SK-N-SH (cell line): ENCODE data around the gene SLC13A4. TPM values are rescaled to one million over a fixed set of nuclear protein-coding genes. Genes with fewer than 3 reads are reported as not detected.

ENCODE experiments used
- CTCF ChIA-PET: fragments of 300-600, 350-600 bp; formaldehyde crosslinking; extraction: SDS; loops from one replicate; lab custom pipeline; 2021; lab: Yijun Ruan, JAX
- POLR2A ChIA-PET: fragments of 350-600 bp; sonication (Branson Sonifier 250); formaldehyde crosslinking; extraction: SDS; loops from one replicate; lab custom pipeline; 2020; ENCODE audit warnings: antibody characterized with exemption, inconsistent platforms; lab: Yijun Ruan, JAX
- DNase-seq: peaks from one replicate; pipeline ENCODE4 v3.0.0; 2012
- H2AFZ ChIP-seq: fragments of 200-600 bp; sonication (generic); 2 replicates; pipeline ENCODE4 v1.8.1; 2016; ENCODE audit warnings: antibody characterized with exemption, mild to moderate bottlenecking, low read depth
- H3F3A ChIP-seq: fragments of 200-600 bp; sonication (generic); replicated peaks from 2 replicates; pipeline ENCODE3; 2016; ENCODE audit warnings: antibody characterized with exemption, mild to moderate bottlenecking; ENCODE audit not compliant: insufficient read depth
- H3K27ac ChIP-seq, 2 experiments: fragments of 200-500 bp in 1 of 2; fragments of 200-600 bp in 1 of 2; sonication (Bioruptor generic) in 1 of 2; sonication (generic), shearing (Covaris generic) in 1 of 2; 2 replicates each; pipeline versions ENCODE4 v1.5.1 to v1.6.1; 2014 to 2016; ENCODE audit warnings: low read depth in 2 of 2, inconsistent platforms in 1 of 2, low read length in 1 of 2, mild to moderate bottlenecking in 1 of 2, mixed read lengths in 1 of 2
- H3K27me3 ChIP-seq: fragments of 200-600 bp; sonication (generic), shearing (Covaris generic); 2 replicates; pipeline ENCODE4 v1.6.1; 2016; ENCODE audit warnings: mixed run types; ENCODE audit not compliant: insufficient read depth
- H3K36me3 ChIP-seq, 2 experiments: fragments of 200-500 bp in 1 of 2; fragments of 200-600 bp in 1 of 2; sonication (Bioruptor generic) in 1 of 2; sonication (generic) in 1 of 2; replicated peaks in 1 of 2; 2 replicates each; pipeline versions ENCODE3 to v1.5.1; 2014 to 2016; ENCODE audit warnings: low read length in 1 of 2, mild to moderate bottlenecking in 1 of 2; ENCODE audit not compliant: insufficient read depth in 2 of 2, control insufficient read depth in 1 of 2
- H3K4me1 ChIP-seq, 2 experiments: fragments of 200-500 bp in 1 of 2; fragments of 200-600 bp in 1 of 2; sonication (Bioruptor generic) in 1 of 2; sonication (generic), shearing (Covaris generic) in 1 of 2; 2 replicates each; pipeline versions ENCODE4 v1.5.1 to v1.6.1; 2014 to 2016; ENCODE audit warnings: low read depth in 1 of 2, low read length in 1 of 2, mixed run types in 1 of 2; ENCODE audit not compliant: insufficient read depth in 2 of 2, control insufficient read depth in 1 of 2
- H3K4me2 ChIP-seq: fragments of 200-600 bp; sonication (generic), shearing (Covaris generic); 2 replicates; pipeline ENCODE4 v1.6.1; 2017; ENCODE audit warnings: mixed run types
- H3K4me3 ChIP-seq, 2 experiments: fragments of 200-500 bp in 1 of 2; fragments of 200-600 bp in 1 of 2; sonication (Bioruptor generic) in 1 of 2; sonication (generic), shearing (Covaris generic) in 1 of 2; 2 replicates each; pipeline versions ENCODE4 v1.5.1 to v1.8.1; 2014 to 2016; ENCODE audit warnings: low read depth in 2 of 2, inconsistent platforms in 1 of 2, low read length in 1 of 2, mild to moderate bottlenecking in 1 of 2, mixed read lengths in 1 of 2, moderate library complexity in 1 of 2
- H3K79me2 ChIP-seq: fragments of 200-600 bp; sonication (generic); 2 replicates; pipeline ENCODE4 v1.8.1; 2017; ENCODE audit warnings: mild to moderate bottlenecking; ENCODE audit not compliant: insufficient read depth
- H3K9ac ChIP-seq: fragments of 200-600 bp; sonication (generic); 2 replicates; pipeline ENCODE4 v1.6.1; 2017; ENCODE audit warnings: mixed run types
- H3K9me2 ChIP-seq: fragments of 200-600 bp; sonication (generic); 2 replicates; pipeline ENCODE4 v1.6.1; 2017; ENCODE audit warnings: mixed run types
- H3K9me3 ChIP-seq: fragments of 200-600 bp; sonication (generic); 2 replicates; pipeline ENCODE4 v1.6.1; 2017; ENCODE audit warnings: mixed run types, mild to moderate bottlenecking, moderate library complexity
- H4K20me1 ChIP-seq: fragments of 200-600 bp; sonication (generic); 2 replicates; pipeline ENCODE4 v1.6.1; 2017; ENCODE audit warnings: mild to moderate bottlenecking, mixed run types; ENCODE audit not compliant: insufficient read depth
- CTCF ChIP-seq: fragments of 200-600 bp; sonication (generic); IDR thresholded peaks from 2 replicates; pipeline ENCODE4 v1.6.1; 2017; ENCODE audit warnings: antibody characterized with exemption, mild to moderate bottlenecking, moderate library complexity
- ELF1 ChIP-seq: IDR thresholded peaks from 2 replicates; pipeline ENCODE4 v1.4.0; 2012
- FOSL2 ChIP-seq: IDR thresholded peaks from 2 replicates; pipeline ENCODE4 v1.4.0; 2012; ENCODE audit warnings: low read depth, mild to moderate bottlenecking, moderate library complexity, borderline replicate concordance
- FOXJ3 ChIP-seq: sonication (generic); formaldehyde crosslinking; IDR thresholded peaks from 2 replicates; pipeline ENCODE4 v1.5.1; 2020; ENCODE audit warnings: mild to moderate bottlenecking, missing genetic modification reagents
- FOXM1 ChIP-seq: IDR thresholded peaks from 2 replicates; pipeline ENCODE4 v1.4.0; 2012; ENCODE audit warnings: low read depth, mild to moderate bottlenecking
- GABPA ChIP-seq: IDR thresholded peaks from 2 replicates; pipeline ENCODE4 v1.4.0; 2012; ENCODE audit warnings: low read depth, mild to moderate bottlenecking
- GATA2 ChIP-seq: sonication (generic); formaldehyde crosslinking; IDR thresholded peaks from 2 replicates; pipeline ENCODE4 v1.5.0; 2020; ENCODE audit warnings: mild to moderate bottlenecking, missing genetic modification reagents
- JUND ChIP-seq: IDR thresholded peaks from 2 replicates; pipeline ENCODE4 v1.4.0; 2012
- NFIC ChIP-seq: IDR thresholded peaks from 2 replicates; pipeline ENCODE4 v1.4.0; 2012; ENCODE audit warnings: borderline replicate concordance
- REST ChIP-seq: IDR thresholded peaks from 2 replicates; pipeline ENCODE4 v1.6.1; 2012; ENCODE audit warnings: mild to moderate bottlenecking, low read depth, low read length, moderate library complexity
- RXRA ChIP-seq: IDR thresholded peaks from 2 replicates; pipeline ENCODE4 v1.4.0; 2012; ENCODE audit warnings: low read depth, mild to moderate bottlenecking, borderline replicate concordance
- SMC3 ChIP-seq: IDR thresholded peaks from 2 replicates; pipeline ENCODE4 v1.6.1; 2012; ENCODE audit warnings: low read depth, low read length, improper control_type of control experiment
- TAF1 ChIP-seq: IDR thresholded peaks from 2 replicates; pipeline ENCODE4 v1.6.1; 2012; ENCODE audit warnings: low read depth, mild to moderate bottlenecking, low read length, moderate library complexity, borderline replicate concordance
- TCF12 ChIP-seq: IDR thresholded peaks from 2 replicates; pipeline ENCODE4 v1.4.0; 2012
- WGBS: methylation state at CpG from one replicate; pipeline ENCODE4 v1.1.6; 2017; ENCODE audit warnings: low lambda C conversion rate; 5-methylcytosine and 5-hydroxymethylcytosine counted together
- polyA plus RNA-seq, 3 experiments: library from polyadenylated mRNA; depleted of rRNA; stranded (reverse); fragments of >200 nt; gene quantifications; 2 replicates each; pipeline ENCODE4 v1.2.3, GENCODE V29; 2012
- TF ChIP-seq, protein P1 (sequence below): fragments of 150-350 bp; IDR thresholded peaks from 2 replicates; pipeline ENCODE4 v1.6.1; 2016; ENCODE audit warnings: mild to moderate bottlenecking, low read depth, low read length
- TF ChIP-seq, protein P2 (sequence below): fragments of 150-350 bp; IDR thresholded peaks from 2 replicates; pipeline ENCODE4 v1.6.1; 2017; ENCODE audit warnings: antibody characterized with exemption, low read length, low read depth, borderline replicate concordance

The SLC13A4 gene
- polyA plus RNA-seq, 1 of the 3 experiments (the other 2 are of a cell fraction) = 0.30 TPM

DNA sequence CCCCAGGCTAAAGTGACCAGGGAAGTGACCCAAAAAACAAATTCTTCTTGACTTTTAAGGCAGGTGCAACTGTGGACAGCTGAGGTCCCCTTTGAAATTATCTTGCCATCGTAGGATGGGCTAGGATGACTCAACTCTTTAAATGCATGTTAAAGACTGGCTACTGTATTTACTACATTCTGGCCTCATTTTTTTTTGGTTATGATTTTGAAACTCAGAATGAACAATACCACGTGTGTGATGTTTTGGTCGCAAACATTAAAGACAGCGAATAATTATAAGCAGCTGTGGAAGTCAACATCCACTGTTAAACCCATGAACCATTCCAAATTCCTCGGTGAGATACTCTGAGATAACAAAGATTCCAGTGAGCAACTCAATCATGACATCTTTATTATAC is 1.2 kb upstream of the SLC13A4 start:
- H3K27ac ChIP-seq = no peak overlapping the region
- H3K4me3 ChIP-seq = no peak overlapping the region
- 81% methylated on average over 5 of the region's 5 CpGs for WGBS
- no peak overlapping the region for H3K9ac ChIP-seq
- H3K9me2 ChIP-seq = no peaks in the 10 kb centered on the region
- H3K4me1 ChIP-seq = peaks cover 0 to 8% of the 10 kb centered on the region in 2 experiments; a peak in 2 of 4 replicates
- H4K20me1 ChIP-seq = no peaks in the 10 kb centered on the region
- ChIA-PET CTCF (interaction anchor here (0.7 to 1.2 kb wide), 2 partner anchors 10 to 84 kb away, joined by 3 read pairs; no protein-coding TSS in a partner anchor), POLR2A (no interaction called here)
- TF ChIP-seq FOXJ3 (CRISPR knock-in tag) = no peak
- TF ChIP-seq RXRA = no peak
- TF ChIP-seq TCF12 = peak; percentile 14; the same call in 1 of the 2 replicates
- TF ChIP-seq FOSL2 = no peak
- no peak for TF ChIP-seq CTCF
- no peak for TF ChIP-seq GATA2 (CRISPR knock-in tag)
- TF ChIP-seq, protein P1, sequence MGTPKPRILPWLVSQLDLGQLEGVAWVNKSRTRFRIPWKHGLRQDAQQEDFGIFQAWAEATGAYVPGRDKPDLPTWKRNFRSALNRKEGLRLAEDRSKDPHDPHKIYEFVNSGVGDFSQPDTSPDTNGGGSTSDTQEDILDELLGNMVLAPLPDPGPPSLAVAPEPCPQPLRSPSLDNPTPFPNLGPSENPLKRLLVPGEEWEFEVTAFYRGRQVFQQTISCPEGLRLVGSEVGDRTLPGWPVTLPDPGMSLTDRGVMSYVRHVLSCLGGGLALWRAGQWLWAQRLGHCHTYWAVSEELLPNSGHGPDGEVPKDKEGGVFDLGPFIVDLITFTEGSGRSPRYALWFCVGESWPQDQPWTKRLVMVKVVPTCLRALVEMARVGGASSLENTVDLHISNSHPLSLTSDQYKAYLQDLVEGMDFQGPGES = no peak
- no peak for TF ChIP-seq SMC3
- TF ChIP-seq, protein P2, sequence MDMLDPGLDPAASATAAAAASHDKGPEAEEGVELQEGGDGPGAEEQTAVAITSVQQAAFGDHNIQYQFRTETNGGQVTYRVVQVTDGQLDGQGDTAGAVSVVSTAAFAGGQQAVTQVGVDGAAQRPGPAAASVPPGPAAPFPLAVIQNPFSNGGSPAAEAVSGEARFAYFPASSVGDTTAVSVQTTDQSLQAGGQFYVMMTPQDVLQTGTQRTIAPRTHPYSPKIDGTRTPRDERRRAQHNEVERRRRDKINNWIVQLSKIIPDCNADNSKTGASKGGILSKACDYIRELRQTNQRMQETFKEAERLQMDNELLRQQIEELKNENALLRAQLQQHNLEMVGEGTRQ = no peak
- peaks cover 3% of the 10 kb centered on the region for H3F3A ChIP-seq
- H3K36me3 ChIP-seq = no peaks in the 10 kb centered on the region
- H3K79me2 ChIP-seq = no peaks in the 10 kb centered on the region
- H2AFZ ChIP-seq = no peak overlapping the region
- H3K27me3 ChIP-seq = no peaks in the 10 kb centered on the region
- H3K4me2 ChIP-seq = no peak overlapping the region
- DNase-seq = no peak
- no peaks in the 10 kb centered on the region for H3K9me3 ChIP-seq

- H3K4me3 ChIP-seq = no peak overlapping the region
- CTCF ChIA-PET = interaction anchor here (1.5 to 2.0 kb wide), 2 partner anchors 16 to 22 kb away, joined by 3 to 5 read pairs; no protein-coding TSS in a partner anchor
- TF ChIP-seq NFIC (no peak), CTCF (no peak), FOXM1 (no peak), ELF1 (no peak), TAF1 (no peak), JUND (no peak), REST (no peak), GABPA (no peak)
- no peaks in the 10 kb centered on the region for H3K36me3 ChIP-seq
- H3K9me3 ChIP-seq = no peaks in the 10 kb centered on the region
- no peaks in the 10 kb centered on the region for H3K27me3 ChIP-seq
- WGBS = 90% methylated on average over 30 of the region's 30 CpGs
- H3K9ac ChIP-seq = no peak overlapping the region
- no peaks in the 10 kb centered on the region for H4K20me1 ChIP-seq
- H3K4me2 ChIP-seq = no peak overlapping the region
- no peaks in the 10 kb centered on the region for H3K9me2 ChIP-seq
- H3K79me2 ChIP-seq = no peaks in the 10 kb centered on the region
- no peak overlapping the region for H3K27ac ChIP-seq
- H2AFZ ChIP-seq = no peak overlapping the region
- peaks cover 3% of the 10 kb centered on the region for H3F3A ChIP-seq
- POLR2A ChIA-PET = no interaction called here
- peaks cover 0 to 8% of the 10 kb centered on the region in 2 experiments; a peak in 2 of 4 replicates for H3K4me1 ChIP-seq
- no peak for DNase-seq
These were observed 894 bp downstream of the SLC13A4 start for GRCh38 chr7:135726911-135727673.
